ENCODE measurements around the gene ATG2B. TPM values are rescaled to one million over a fixed set of nuclear protein-coding genes. Genes with fewer than 3 reads are reported as not detected.

ATG2B gene
- total RNA-seq, 1 experiment from 2014 or later: 1.6 TPM

GRCh38 chr14:96263347-96264199, 99.6 kb downstream of the ATG2B start:
- DNase-seq (ENCODE audit: low read depth): no peak
- in situ Hi-C loops (cut with HindIII; ENCODE audit: low pct_unique_long_range_greater_than_20kb, low sequenced_read_pairs): no loop called here

- DNase-seq (ENCODE audit: low read depth): no peak
- in situ Hi-C loops (cut with HindIII; ENCODE audit: low pct_unique_long_range_greater_than_20kb, low sequenced_read_pairs): no loop called here
Observed at GRCh38 chr14:96261772-96262655, 101.1 kb downstream of the ATG2B start.

- in situ Hi-C loops (cut with HindIII; ENCODE audit: low pct_unique_long_range_greater_than_20kb, low sequenced_read_pairs): no loop called here
- DNase-seq (ENCODE audit: low read depth): no peak
Observed at GRCh38 chr14:96261053-96261452, 102.1 kb downstream of the ATG2B start.

- DNase-seq (ENCODE audit: low read depth): no peak
- in situ Hi-C loops (cut with HindIII; ENCODE audit: low pct_unique_long_range_greater_than_20kb, low sequenced_read_pairs): no loop called here
Observed at GRCh38 chr14:96260341-96260821, 102.8 kb downstream of the ATG2B start.

- no peak for DNase-seq (ENCODE audit: low read depth)
- in situ Hi-C loops (cut with HindIII; ENCODE audit: low pct_unique_long_range_greater_than_20kb, low sequenced_read_pairs): no loop called here
Observed at GRCh38 chr14:96257900-96258299, 105.2 kb downstream of the ATG2B start.

GRCh38 chr14:96257056-96257455, 106.1 kb downstream of the ATG2B start:
- DNase-seq (ENCODE audit: low read depth): no peak
- in situ Hi-C loops (cut with HindIII; ENCODE audit: low pct_unique_long_range_greater_than_20kb, low sequenced_read_pairs): no loop called here

- in situ Hi-C loops (cut with HindIII; ENCODE audit: low pct_unique_long_range_greater_than_20kb, low sequenced_read_pairs): no loop called here
- DNase-seq (ENCODE audit: low read depth): no peak
Observed at GRCh38 chr14:96256407-96256806, 106.7 kb downstream of the ATG2B start.

- in situ Hi-C loops (cut with HindIII; ENCODE audit: low pct_unique_long_range_greater_than_20kb, low sequenced_read_pairs): no loop called here
- no peak for DNase-seq (ENCODE audit: low read depth)
Observed at GRCh38 chr14:96255501-96256366, 107.4 kb downstream of the ATG2B start, which contains the start of gene BDKRB1. TSS of gene BDKRB1 (plus strand) at chr14:96256210. CDS start at chr14:96263683, 7,473 bp downstream.

- no peak for DNase-seq (ENCODE audit: low read depth)
- in situ Hi-C loops (cut with HindIII; ENCODE audit: low pct_unique_long_range_greater_than_20kb, low sequenced_read_pairs): no loop called here
Observed at GRCh38 chr14:96254687-96255086, 108.5 kb downstream of the ATG2B start.

- in situ Hi-C loops (cut with HindIII; ENCODE audit: low pct_unique_long_range_greater_than_20kb, low sequenced_read_pairs): no loop called here
- DNase-seq (ENCODE audit: low read depth): peak; percentile 26
Observed at GRCh38 chr14:96252999-96253539, 110.1 kb downstream of the ATG2B start.

GRCh38 chr14:96252323-96252998, 110.7 kb downstream of the ATG2B start:
- in situ Hi-C loops (cut with HindIII; ENCODE audit: low pct_unique_long_range_greater_than_20kb, low sequenced_read_pairs): no loop called here

GRCh38 chr14:96251656-96252155, 111.4 kb downstream of the ATG2B start:
- no peak for DNase-seq (ENCODE audit: low read depth)
- in situ Hi-C loops (cut with HindIII; ENCODE audit: low pct_unique_long_range_greater_than_20kb, low sequenced_read_pairs): no loop called here

More at GRCh38 chr14:96252323-96252998, 110.7 kb downstream of the ATG2B start:
- DNase-seq (ENCODE audit: low read depth): no peak

GRCh38 chr14:96250485-96250884, 112.7 kb downstream of the ATG2B start:
- in situ Hi-C loops (cut with HindIII; ENCODE audit: low pct_unique_long_range_greater_than_20kb, low sequenced_read_pairs): no loop called here
- no peak for DNase-seq (ENCODE audit: low read depth)

- in situ Hi-C loops (cut with HindIII; ENCODE audit: low pct_unique_long_range_greater_than_20kb, low sequenced_read_pairs): no loop called here
Observed at GRCh38 chr14:96249029-96249428, 114.1 kb downstream of the ATG2B start.

GRCh38 chr14:96247031-96247430, 116.1 kb downstream of the ATG2B start:
- DNase-seq (ENCODE audit: low read depth): no peak
- in situ Hi-C loops (cut with HindIII; ENCODE audit: low pct_unique_long_range_greater_than_20kb, low sequenced_read_pairs): no loop called here

More at GRCh38 chr14:96249029-96249428, 114.1 kb downstream of the ATG2B start:
- DNase-seq (ENCODE audit: low read depth): no peak

- DNase-seq (ENCODE audit: low read depth): peak; percentile 66
- in situ Hi-C loops (cut with HindIII; ENCODE audit: low pct_unique_long_range_greater_than_20kb, low sequenced_read_pairs): no loop called here
Observed at GRCh38 chr14:96246539-96246847, 116.6 kb downstream of the ATG2B start.
